ENCODE measurements around the gene PSENEN. TPM values are rescaled to one million over a fixed set of nuclear protein-coding genes. Genes with fewer than 3 reads are reported as not detected.
"Not testable (repeated sequence)": the region's sequence is repeated elsewhere in the genome, so short reads cannot be mapped to it uniquely, and the experiment has no call there.

PSENEN gene
- total RNA-seq, 2 donors from 2014 or later, result 82.2 to 86.0 TPM

DNA sequence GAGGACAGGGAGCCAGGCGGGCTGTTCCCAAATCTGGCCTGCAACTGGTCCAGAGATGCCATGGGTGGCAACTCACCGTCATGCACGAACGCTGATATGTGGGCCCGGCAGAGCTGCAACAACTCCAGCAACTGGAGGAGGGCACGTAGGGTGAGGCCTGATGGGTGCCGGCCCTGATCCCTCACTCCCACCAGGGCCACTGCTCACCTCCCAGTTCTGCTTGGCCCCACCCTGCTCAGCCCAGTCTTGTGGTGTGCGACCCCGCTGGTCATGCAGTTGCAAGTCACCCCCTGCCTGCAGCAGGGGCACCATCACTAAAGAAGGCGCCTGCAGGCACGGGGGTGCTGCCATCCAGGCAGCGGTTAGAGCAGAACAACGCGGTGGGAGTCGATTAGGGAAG, 46.9 kb downstream of the PSENEN start:
- intact Hi-C loops (cut with DNase I, micrococcal nuclease), result no loop called here
- DNase-seq (no peak), ATAC-seq (no peak)

DNA sequence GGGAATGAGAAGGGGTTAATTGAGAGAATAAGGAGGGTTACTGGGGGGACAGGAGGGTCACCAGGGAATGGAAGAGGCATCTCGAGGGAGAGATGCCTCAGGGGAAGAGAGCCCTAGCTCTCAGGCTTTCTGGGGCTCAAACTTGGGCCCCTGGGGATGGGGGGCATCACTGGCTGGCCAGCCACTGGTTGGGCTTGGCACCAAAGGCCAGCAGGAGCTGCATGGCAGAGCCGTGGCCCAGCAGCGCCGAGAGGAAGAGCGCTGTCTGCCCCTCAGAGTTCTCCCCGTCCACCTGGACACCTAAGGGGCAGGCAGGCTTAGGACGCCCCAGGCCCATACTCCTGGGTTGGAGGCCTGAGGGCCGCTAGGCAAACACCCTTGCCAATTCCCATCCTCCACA, 47.4 kb downstream of the PSENEN start:
- intact Hi-C loops (cut with DNase I, micrococcal nuclease), result no loop called here
- no peak for ATAC-seq
- no peak for DNase-seq

DNA sequence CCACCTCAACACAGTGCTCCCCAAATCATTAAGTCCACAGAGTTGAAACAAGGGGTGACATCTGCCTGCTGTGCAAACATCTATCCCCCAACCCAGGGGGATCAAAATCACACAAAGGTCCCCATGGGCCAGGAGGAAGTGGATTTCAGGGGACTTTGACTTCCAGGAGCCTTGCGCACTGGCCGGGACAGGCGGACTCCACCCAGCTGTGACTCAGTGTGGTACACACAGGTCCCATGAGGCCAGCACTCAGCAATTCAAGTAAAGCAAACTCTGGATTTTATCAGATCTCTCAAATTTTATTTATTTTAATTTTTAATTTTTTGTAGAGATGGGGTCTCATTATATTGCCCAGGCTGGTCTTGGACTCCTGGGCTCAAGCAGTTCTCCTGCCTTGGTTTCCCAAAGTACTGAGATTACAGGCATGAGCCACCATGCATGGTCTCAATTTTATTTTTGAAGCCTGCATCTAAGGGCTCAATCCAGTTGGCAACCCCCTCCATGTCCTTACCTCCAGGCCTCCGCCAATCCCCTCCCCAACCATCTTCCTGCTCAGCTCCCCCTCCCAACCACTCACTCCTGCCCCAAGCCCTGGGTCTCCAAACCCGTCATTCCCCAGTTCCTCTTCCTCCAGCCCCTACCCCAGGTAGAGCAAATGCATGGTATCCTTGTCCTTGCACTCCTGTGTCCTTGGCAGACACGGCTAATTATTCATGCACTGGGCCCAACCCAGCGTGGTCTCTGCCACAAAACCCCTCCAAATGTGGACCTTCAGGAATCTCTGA, 48.1 kb downstream of the PSENEN start:
- intact Hi-C loops (cut with DNase I, micrococcal nuclease), result no loop called here
- ATAC-seq, result peak; percentile 45
- DNase-seq, result no peak

DNA sequence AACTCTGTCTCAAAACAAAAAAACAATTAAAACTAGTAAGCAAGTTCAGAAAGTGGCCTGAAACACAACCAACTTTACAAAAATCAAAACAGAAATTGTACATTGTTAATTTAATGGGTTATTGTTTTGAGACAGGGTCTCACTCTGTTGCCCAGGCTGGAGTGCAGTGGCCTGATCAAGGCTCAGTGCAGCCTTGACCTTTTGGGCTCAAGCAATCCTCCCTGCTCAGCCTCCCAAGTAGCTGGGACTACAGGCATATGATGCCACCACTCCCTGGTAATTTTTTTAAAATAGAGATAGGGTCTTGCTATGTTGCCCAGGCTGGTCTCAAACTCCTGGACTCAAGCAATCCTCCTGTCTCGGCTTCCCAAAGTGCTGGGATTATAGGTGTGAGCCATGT, 50.1 kb downstream of the PSENEN start:
- intact Hi-C loops (cut with DNase I, micrococcal nuclease); DNase-seq; ATAC-seq: not testable (repeated sequence)

Other genes starting within 250 kb of the PSENEN start
- gene DMKN, start 232.0 kb upstream of the PSENEN start, total RNA-seq, result 10 to 100 TPM in 1 of 2 donors, 1 to 10 TPM in 1; 8.8 to 13.8 TPM
- gene SBSN, start 217.3 kb upstream of the PSENEN start, total RNA-seq, result not detected
- gene GAPDHS, start 212.2 kb upstream of the PSENEN start, total RNA-seq, result not detected
- 10 to 100 TPM; 55.1 to 61.2 TPM for gene TMEM147, start 200.0 kb upstream of the PSENEN start, total RNA-seq
- gene ATP4A, start 182.0 kb upstream of the PSENEN start, total RNA-seq, result not detected
- gene PMIS2, start 159.5 kb upstream of the PSENEN start, total RNA-seq, result not detected
- gene HAUS5, start 132.9 kb upstream of the PSENEN start, total RNA-seq, result 1 to 10 TPM; 5.0 to 7.7 TPM
- gene RBM42, start 116.6 kb upstream of the PSENEN start, total RNA-seq, result 10 to 100 TPM; 66.5 to 73.7 TPM
- 1 to 10 TPM in 1 of 2 donors, under 1 TPM in 1; 0.87 to 1.7 TPM for gene ETV2, start 103.9 kb upstream of the PSENEN start, total RNA-seq
- gene COX6B1, start 97.3 kb upstream of the PSENEN start, total RNA-seq, result 100 to 1,000 TPM; 725 to 901 TPM
- under 1 TPM; 0.20 to 0.27 TPM for gene UPK1A, start 79.1 kb upstream of the PSENEN start, total RNA-seq
- gene ZBTB32, start 41.1 kb upstream of the PSENEN start, total RNA-seq, result 1 to 10 TPM in 1 of 2 donors, under 1 TPM in 1; 0.15 to 1.1 TPM
- 10 to 100 TPM; 34.8 to 40.1 TPM for gene KMT2B, start 27.6 kb upstream of the PSENEN start, total RNA-seq
- 1 to 10 TPM; 4.1 to 7.7 TPM for gene IGFLR1, start 3.2 kb upstream of the PSENEN start, total RNA-seq
- gene U2AF1L4, start 233 bp upstream of the PSENEN start, total RNA-seq, result 10 to 100 TPM; 14.5 to 17.3 TPM
- 1 to 10 TPM; 5.9 to 6.1 TPM for gene LIN37, start 2.9 kb downstream of the PSENEN start, total RNA-seq
- 10 to 100 TPM in 1 of 2 donors, 1 to 10 TPM in 1; 4.5 to 16.4 TPM for gene HSPB6, start 11.4 kb downstream of the PSENEN start, total RNA-seq
- 10 to 100 TPM; 16.8 to 19.5 TPM for gene PROSER3, start 12.5 kb downstream of the PSENEN start, total RNA-seq
- 10 to 100 TPM in 1 of 2 donors, 1 to 10 TPM in 1; 9.7 to 10.1 TPM for gene ARHGAP33, start 29.9 kb downstream of the PSENEN start, total RNA-seq
- not detected for gene PRODH2, start 67.2 kb downstream of the PSENEN start, total RNA-seq
- not detected for gene NPHS1, start 106.9 kb downstream of the PSENEN start, total RNA-seq
- under 1 TPM in 1 of 2 donors, not detected in 1; 0.11 TPM for gene KIRREL2, start 111.3 kb downstream of the PSENEN start, total RNA-seq
- gene APLP1, start 122.9 kb downstream of the PSENEN start, total RNA-seq, result 1 to 10 TPM; 1.8 to 4.7 TPM
- gene NFKBID, start 154.9 kb downstream of the PSENEN start, total RNA-seq, result 10 to 100 TPM; 10.0 to 10.1 TPM
- gene HCST, start 156.9 kb downstream of the PSENEN start, total RNA-seq, result 1 to 10 TPM; 1.0 to 6.1 TPM
- 10 to 100 TPM in 1 of 2 donors, 1 to 10 TPM in 1; 8.2 to 41.3 TPM for gene TYROBP, start 162.6 kb downstream of the PSENEN start, total RNA-seq
- 10 to 100 TPM; 12.5 to 14.7 TPM for gene LRFN3, start 190.7 kb downstream of the PSENEN start, total RNA-seq
- 10 to 100 TPM; 19.6 to 20.0 TPM for gene SDHAF1, start 249.5 kb downstream of the PSENEN start, total RNA-seq

Measured in left colon (tissue), 2 donors.